Prostate gland (tissue), 2 donors: ENCODE results near the gene SNX32.

ENCODE experiments used
- CTCF ChIP-seq, 4 experiments: fragments of 200-600 bp in 2 of 4; fragments of 450-650 bp in 2 of 4; sonication (generic) in 2 of 4; IDR thresholded peaks; 1 replicate in 3 of 4; 2 replicates in 1 of 4; pipeline ENCODE4 v1.5.1; 2016 to 2019; ENCODE audit warnings: antibody characterized with exemption in 4 of 4, mild to moderate bottlenecking in 2 of 4, moderate library complexity in 2 of 4
- POLR2A ChIP-seq: fragments of 450-650 bp; IDR thresholded peaks from one replicate; pipeline ENCODE4 v1.6.1; 2016; ENCODE audit warnings: antibody characterized with exemption, mild to moderate bottlenecking
- POLR2AphosphoS5 ChIP-seq: sonication (generic); formaldehyde crosslinking; IDR thresholded peaks from one replicate; pipeline ENCODE4 v1.6.1; 2017; ENCODE audit warnings: antibody characterized with exemption

GRCh38 chr11:65897020-65897471 is 63.3 kb downstream of the SNX32 start:
- no peak for TF ChIP-seq CTCF (IDR thresholded peaks at IDR 0.05)
- TF ChIP-seq POLR2AphosphoS5: no peak
- TF ChIP-seq POLR2A: no peak
